ENCODE data around the gene ADAMTS16. TPM values are rescaled to one million over a fixed set of nuclear protein-coding genes. Genes with fewer than 3 reads are reported as not detected.

The ADAMTS16 gene
- total RNA-seq, 4 donors from 2014 or later = not detected

DNA sequence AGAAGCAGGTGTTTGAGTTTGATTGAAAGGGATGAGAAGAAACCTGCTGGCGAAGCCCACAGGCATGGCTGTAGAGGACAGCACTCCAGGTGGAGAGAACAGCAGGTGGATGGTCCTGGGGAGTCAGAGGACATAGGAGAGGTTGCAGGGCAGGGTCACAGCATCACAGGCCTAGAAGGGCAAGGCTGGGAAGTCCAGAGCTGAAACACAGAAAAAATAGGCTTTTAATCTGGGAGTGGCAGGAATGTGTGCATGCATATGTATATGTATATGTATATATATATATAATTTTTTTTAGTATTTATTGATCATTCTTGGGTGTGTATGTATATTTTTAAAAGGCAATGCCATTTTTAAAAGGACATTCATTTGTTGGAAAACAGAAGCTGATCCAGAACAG lies 118.4 kb downstream of the ADAMTS16 start:
- intact Hi-C loops (cut with DNase I; ENCODE audit: low total_unique reads) (no loop called here), in situ Hi-C loops (cut with MboI; ENCODE audit: low sequenced_read_pairs in 4 of 4) (no loop called here)
- TF ChIP-seq, protein P1, sequence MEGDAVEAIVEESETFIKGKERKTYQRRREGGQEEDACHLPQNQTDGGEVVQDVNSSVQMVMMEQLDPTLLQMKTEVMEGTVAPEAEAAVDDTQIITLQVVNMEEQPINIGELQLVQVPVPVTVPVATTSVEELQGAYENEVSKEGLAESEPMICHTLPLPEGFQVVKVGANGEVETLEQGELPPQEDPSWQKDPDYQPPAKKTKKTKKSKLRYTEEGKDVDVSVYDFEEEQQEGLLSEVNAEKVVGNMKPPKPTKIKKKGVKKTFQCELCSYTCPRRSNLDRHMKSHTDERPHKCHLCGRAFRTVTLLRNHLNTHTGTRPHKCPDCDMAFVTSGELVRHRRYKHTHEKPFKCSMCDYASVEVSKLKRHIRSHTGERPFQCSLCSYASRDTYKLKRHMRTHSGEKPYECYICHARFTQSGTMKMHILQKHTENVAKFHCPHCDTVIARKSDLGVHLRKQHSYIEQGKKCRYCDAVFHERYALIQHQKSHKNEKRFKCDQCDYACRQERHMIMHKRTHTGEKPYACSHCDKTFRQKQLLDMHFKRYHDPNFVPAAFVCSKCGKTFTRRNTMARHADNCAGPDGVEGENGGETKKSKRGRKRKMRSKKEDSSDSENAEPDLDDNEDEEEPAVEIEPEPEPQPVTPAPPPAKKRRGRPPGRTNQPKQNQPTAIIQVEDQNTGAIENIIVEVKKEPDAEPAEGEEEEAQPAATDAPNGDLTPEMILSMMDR (IDR thresholded peaks at IDR 0.05 in 4 of 5, conservative IDR thresholded peaks at IDR 0.05 in 1 of 5) = no peak
- TF ChIP-seq POLR2A (IDR thresholded peaks at IDR 0.05) = no peak
- Histone ChIP-seq H3K36me3 (no peaks in the 10 kb centered on the region), H3K9me3 (peaks cover 0 to 22% (median 0%) of the 10 kb centered on the region in 3 donors), H3K4me3 (no peak overlapping the region), H3K27ac (no peak overlapping the region), H3K4me1 (no peaks in the 10 kb centered on the region), H3K27me3 (no peaks in the 10 kb centered on the region)
- DNase-seq (no peak), ATAC-seq (no peak)

DNA sequence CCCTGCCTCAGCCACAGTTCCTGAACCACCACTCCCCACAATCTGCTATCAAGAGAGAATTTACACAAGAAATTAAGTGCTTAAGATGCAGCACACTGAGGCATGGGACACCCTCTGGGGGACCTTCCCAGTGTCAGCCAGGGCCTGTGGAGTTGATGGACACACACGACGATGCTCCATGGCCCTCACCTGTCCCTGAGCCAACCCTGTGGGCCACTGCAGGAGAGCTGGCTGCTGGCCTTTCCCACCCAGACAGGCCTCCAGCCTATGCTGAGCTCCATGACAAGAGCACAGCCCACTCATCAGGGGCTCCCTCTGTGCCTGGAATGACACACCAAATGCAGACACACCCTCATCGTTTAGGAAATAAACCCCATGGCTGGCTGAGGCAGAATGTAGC lies 124.6 kb downstream of the ADAMTS16 start:
- DNase-seq (no peak), ATAC-seq (no peak)
- Histone ChIP-seq H3K27ac (no peak overlapping the region), H3K27me3 (no peaks in the 10 kb centered on the region), H3K36me3 (no peaks in the 10 kb centered on the region), H3K4me3 (no peak overlapping the region), H3K9me3 (no peaks in the 10 kb centered on the region), H3K4me1 (no peaks in the 10 kb centered on the region)
- TF ChIP-seq POLR2A (IDR thresholded peaks at IDR 0.05) = no peak
- in situ Hi-C loops (cut with MboI; ENCODE audit: low sequenced_read_pairs in 4 of 4) (no loop called here), intact Hi-C loops (cut with DNase I; ENCODE audit: low total_unique reads) (no loop called here)

DNA sequence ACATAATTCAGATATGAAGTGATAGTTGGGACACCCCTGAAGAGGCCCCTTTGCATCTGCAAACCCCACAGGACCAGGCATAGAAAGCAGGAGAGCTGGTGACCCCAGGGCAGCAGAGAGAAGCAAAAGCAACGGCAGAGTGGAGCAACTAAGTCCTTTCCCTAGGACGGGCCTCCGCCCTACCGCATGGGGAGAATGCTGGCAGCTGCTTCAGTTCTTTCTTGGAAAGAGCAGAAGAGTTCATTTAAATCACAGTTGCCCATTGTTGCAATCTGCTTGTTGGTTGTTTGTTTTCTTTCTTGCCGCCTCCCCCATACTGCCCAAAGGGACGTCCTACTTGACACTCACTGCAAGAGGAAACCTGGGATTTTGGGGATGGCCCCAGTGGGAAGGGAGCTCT lies 126.2 kb downstream of the ADAMTS16 start:
- intact Hi-C loops (cut with DNase I; ENCODE audit: low total_unique reads) (no loop called here), in situ Hi-C loops (cut with MboI; ENCODE audit: low sequenced_read_pairs in 4 of 4) (no loop called here)
- no peak overlapping the region for H3K4me3 ChIP-seq
- no peaks in the 10 kb centered on the region for H3K36me3 ChIP-seq
- ATAC-seq (no peak), DNase-seq (no peak)
- H3K4me1 ChIP-seq = no peaks in the 10 kb centered on the region
- no peaks in the 10 kb centered on the region for H3K9me3 ChIP-seq
- TF ChIP-seq, protein P1 (IDR thresholded peaks at IDR 0.05 in 4 of 5, conservative IDR thresholded peaks at IDR 0.05 in 1 of 5) = no peak
- no peak for TF ChIP-seq POLR2A (IDR thresholded peaks at IDR 0.05)
- H3K27ac ChIP-seq = no peak overlapping the region
- H3K27me3 ChIP-seq = no peaks in the 10 kb centered on the region

DNA sequence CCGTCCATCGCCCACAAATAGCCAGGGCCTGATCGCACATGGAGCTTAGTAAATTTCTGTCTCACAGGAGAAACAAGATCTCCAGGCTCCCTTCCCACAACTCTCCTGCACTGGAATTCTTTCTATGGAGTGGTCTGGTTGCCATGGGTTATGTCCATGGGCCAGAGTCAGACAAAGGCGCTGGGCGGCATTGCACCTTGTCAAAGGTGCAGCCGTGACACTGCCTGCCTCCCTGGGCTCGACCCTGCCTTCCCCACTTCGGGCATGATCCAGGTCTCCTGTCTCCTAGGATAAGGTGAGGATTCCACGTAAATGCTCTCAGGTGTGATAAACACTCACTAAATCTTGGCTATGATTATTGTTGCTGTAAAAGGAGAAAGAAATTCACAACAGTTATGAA lies 130.0 kb downstream of the ADAMTS16 start:
- DNase-seq (no peak), ATAC-seq (no peak)
- TF ChIP-seq, protein P1 (IDR thresholded peaks at IDR 0.05 in 4 of 5, conservative IDR thresholded peaks at IDR 0.05 in 1 of 5) = no peak
- TF ChIP-seq POLR2A (IDR thresholded peaks at IDR 0.05) = no peak
- Histone ChIP-seq H3K4me1 (no peaks in the 10 kb centered on the region), H3K9me3 (no peaks in the 10 kb centered on the region), H3K27me3 (no peaks in the 10 kb centered on the region), H3K4me3 (no peak overlapping the region), H3K36me3 (no peaks in the 10 kb centered on the region), H3K27ac (no peak overlapping the region)
- intact Hi-C loops (cut with DNase I; ENCODE audit: low total_unique reads) = no loop called here
- in situ Hi-C loops (cut with MboI; ENCODE audit: low sequenced_read_pairs in 4 of 4) = no loop called here

DNA sequence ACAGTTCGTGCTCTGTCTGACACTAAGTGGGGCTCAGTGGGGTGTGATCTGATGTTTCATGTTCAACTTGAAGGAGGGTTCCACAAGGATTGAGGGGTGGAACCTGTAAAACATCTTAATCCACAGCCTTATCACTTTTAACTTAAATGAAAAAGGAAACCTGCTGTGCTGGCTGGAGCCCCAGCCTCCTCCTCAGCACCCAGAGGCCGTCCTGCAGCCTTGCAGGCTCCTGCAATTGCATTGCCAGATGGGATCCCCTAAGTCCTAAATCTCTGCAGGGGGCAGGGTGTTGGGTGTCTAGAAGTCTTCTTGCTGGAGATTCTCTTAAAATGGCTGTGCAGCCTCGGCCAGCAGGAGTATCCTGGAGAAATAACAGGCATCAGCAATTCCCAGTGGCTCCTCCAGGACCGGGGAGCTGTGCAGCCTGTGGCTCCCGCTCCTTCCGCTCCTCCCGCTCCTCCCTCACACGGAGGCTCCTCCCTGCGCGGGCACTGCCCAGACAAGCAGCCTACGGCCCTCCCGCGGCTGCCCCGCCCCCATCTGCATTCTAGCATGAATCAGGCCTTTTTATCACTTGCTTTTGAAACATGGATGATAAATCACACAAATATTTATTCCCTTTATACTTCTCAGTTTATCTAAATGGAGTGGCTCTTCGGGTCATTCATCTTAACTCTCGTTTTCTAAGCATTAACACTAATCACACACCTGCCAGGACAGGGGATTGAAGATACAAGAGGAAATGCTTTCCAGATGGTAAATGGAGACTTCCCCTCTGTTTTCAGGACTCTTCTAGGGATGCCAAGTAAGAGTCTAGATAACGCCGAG lies 131.0 kb downstream of the ADAMTS16 start:
- Histone ChIP-seq H3K4me1 (no peaks in the 10 kb centered on the region), H3K36me3 (no peaks in the 10 kb centered on the region), H3K27ac (no peak overlapping the region), H3K4me3 (no peak overlapping the region), H3K9me3 (no peaks in the 10 kb centered on the region), H3K27me3 (no peaks in the 10 kb centered on the region)
- intact Hi-C loops (cut with DNase I; ENCODE audit: low total_unique reads) (no loop called here), in situ Hi-C loops (cut with MboI; ENCODE audit: low sequenced_read_pairs in 4 of 4) (no loop called here)
- DNase-seq (no peak), ATAC-seq (no peak)
- no peak for TF ChIP-seq POLR2A (IDR thresholded peaks at IDR 0.05)
- TF ChIP-seq, protein P1 (IDR thresholded peaks at IDR 0.05 in 4 of 5, conservative IDR thresholded peaks at IDR 0.05 in 1 of 5) = no peak
